NCI-H128 (cell line): Measurements from ENCODE around the gene SP140.

Source experiments
- DNase-seq: peaks from one replicate; lab custom pipeline; 2025; ENCODE audit not compliant: unreplicated experiment; lab: John Stamatoyannopoulos, UW

SP140 gene

GRCh38 chr2:230360028-230360427, 134.5 kb downstream of the SP140 start:
- no peak for DNase-seq

GRCh38 chr2:230362030-230362691, 136.6 kb downstream of the SP140 start:
- DNase-seq, result no peak
